Measurements from ENCODE around the gene PRSS56. TPM values are rescaled to one million over a fixed set of nuclear protein-coding genes. Genes with fewer than 3 reads are reported as not detected.
A peak's percentile ranks its signal among the peaks of the same experiment; 100 is the strongest.

The PRSS56 gene
- total RNA-seq, 1 donor from 2014 or later: not detected

DNA sequence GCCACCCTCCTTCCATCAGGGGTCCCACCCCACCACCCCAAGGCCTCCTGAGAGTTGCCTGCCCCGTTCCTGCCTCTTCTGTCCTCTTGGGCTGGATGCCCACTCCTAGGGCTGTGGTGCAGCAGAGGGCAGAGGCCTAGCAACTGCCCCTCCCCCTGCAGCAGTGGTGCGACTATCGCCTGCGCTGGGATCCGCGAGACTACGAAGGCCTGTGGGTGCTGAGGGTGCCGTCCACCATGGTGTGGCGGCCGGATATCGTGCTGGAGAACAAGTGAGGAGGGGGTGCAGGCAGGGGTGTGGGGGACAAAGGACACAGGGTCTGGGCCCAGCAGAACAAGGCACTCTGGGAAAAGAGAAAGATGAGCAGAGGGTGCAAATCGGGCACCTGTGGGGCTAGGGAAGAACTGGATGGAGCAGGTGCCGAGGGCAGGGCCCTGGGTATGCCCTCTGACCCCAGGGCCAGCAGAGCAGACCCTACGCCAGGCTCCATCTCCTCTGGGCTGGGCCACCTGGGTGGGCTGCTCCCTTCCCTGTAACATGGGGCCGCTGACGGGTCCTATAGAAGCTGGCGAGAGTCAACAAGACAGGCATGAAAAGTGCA lies 20.4 kb downstream of the PRSS56 start:
- H3K27ac ChIP-seq: no peak overlapping the region
- H3K27me3 ChIP-seq (ENCODE audit: low read depth): peaks cover 5% of the 10 kb centered on the region
- H3K4me1 ChIP-seq: no peaks in the 10 kb centered on the region
- TF ChIP-seq, protein P1, sequence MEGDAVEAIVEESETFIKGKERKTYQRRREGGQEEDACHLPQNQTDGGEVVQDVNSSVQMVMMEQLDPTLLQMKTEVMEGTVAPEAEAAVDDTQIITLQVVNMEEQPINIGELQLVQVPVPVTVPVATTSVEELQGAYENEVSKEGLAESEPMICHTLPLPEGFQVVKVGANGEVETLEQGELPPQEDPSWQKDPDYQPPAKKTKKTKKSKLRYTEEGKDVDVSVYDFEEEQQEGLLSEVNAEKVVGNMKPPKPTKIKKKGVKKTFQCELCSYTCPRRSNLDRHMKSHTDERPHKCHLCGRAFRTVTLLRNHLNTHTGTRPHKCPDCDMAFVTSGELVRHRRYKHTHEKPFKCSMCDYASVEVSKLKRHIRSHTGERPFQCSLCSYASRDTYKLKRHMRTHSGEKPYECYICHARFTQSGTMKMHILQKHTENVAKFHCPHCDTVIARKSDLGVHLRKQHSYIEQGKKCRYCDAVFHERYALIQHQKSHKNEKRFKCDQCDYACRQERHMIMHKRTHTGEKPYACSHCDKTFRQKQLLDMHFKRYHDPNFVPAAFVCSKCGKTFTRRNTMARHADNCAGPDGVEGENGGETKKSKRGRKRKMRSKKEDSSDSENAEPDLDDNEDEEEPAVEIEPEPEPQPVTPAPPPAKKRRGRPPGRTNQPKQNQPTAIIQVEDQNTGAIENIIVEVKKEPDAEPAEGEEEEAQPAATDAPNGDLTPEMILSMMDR (IDR thresholded peaks at IDR 0.05): no peak
- H3K9me3 ChIP-seq: no peaks in the 10 kb centered on the region
- no peak overlapping the region for H3K4me3 ChIP-seq
- DNase-seq (peak; percentile 43), ATAC-seq (no peak)
- intact Hi-C loops (cut with DNase I): no loop called here
- H3K36me3 ChIP-seq: no peaks in the 10 kb centered on the region

DNA sequence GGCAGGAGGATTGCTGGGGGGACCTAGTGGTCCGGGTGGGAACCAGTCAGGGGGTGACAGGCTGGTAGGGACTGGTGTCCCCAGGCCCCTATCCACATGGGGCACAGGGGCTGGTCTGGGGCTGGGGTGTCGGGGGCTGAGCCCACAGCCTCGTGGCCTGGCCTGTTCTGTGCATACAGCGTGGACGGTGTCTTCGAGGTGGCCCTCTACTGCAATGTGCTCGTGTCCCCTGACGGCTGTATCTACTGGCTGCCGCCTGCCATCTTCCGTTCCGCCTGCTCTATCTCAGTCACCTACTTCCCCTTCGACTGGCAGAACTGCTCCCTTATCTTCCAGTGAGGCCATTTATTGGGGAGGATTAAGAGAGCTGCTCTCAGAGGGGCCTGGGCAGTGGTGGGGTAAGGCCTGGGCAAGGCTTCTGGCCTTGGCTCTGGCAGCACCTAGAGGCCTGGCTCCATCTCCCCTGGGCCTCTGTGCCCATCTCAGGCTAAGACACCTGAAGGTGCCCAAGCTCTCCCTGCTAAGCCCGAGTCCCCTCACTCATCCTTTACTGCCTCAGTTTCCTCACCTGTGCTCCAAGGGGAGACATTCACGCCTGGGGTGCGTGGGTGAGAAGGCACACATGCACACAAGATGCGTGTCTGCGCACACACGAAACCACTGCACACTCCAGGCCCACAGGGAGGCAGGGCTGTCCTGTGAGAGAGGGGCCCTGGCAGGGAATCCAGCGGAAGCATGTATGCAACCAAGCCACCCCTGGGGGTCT lies 21.2 kb downstream of the PRSS56 start:
- no peak for ATAC-seq
- H3K27me3 ChIP-seq (ENCODE audit: low read depth): peaks cover 5% of the 10 kb centered on the region
- intact Hi-C loops (cut with DNase I): no loop called here

DNA sequence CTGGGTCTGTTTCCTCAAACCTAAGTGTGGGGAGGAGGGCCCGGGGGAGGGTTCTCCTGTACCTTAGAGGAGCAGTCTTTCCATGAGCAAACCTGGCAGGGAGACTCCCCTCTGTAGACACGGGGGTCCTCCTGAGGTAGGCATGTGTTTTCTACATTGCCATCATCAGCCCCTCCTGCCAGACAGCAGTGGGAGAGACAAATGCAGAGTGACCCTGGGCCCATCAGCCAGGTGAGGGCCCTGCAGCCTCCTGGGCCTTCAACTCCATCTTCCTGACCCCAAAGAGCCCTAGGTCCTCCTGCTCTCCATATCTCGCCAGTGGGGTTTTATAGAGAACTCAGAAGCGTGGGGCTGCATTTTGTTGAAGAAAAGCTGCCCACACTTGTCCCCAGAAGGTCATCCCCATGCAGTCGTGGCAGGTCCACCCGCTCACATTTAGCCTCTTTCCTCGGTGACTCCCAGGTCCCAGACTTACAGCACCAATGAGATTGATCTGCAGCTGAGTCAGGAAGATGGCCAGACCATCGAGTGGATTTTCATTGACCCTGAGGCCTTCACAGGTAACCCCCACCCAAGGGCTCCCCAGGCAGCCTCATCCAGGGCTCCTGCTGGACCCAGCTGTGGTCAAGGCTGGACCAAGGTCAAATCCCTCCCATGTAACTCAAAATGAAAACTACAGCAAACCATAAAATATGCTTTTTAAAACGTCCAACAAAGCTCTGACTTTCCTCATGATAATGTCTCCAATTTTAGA lies 21.9 kb downstream of the PRSS56 start:
- Histone ChIP-seq H3K27ac (no peak overlapping the region), H3K27me3 (ENCODE audit: low read depth) (peaks cover 5% of the 10 kb centered on the region), H3K9me3 (no peaks in the 10 kb centered on the region), H3K4me3 (no peak overlapping the region), H3K36me3 (no peaks in the 10 kb centered on the region), H3K4me1 (no peaks in the 10 kb centered on the region)
- intact Hi-C loops (cut with DNase I): no loop called here
- TF ChIP-seq, protein P1 (IDR thresholded peaks at IDR 0.05): no peak
- ATAC-seq: no peak
- DNase-seq: no peak

More for the DNA sequence above, 21.2 kb downstream of the PRSS56 start:
- TF ChIP-seq, protein P1 (IDR thresholded peaks at IDR 0.05): no peak
- no peak overlapping the region for H3K4me3 ChIP-seq
- DNase-seq: peak; percentile 39
- H3K36me3 ChIP-seq: no peaks in the 10 kb centered on the region
- H3K4me1 ChIP-seq: no peaks in the 10 kb centered on the region
- no peak overlapping the region for H3K27ac ChIP-seq
- H3K9me3 ChIP-seq: no peaks in the 10 kb centered on the region

DNA sequence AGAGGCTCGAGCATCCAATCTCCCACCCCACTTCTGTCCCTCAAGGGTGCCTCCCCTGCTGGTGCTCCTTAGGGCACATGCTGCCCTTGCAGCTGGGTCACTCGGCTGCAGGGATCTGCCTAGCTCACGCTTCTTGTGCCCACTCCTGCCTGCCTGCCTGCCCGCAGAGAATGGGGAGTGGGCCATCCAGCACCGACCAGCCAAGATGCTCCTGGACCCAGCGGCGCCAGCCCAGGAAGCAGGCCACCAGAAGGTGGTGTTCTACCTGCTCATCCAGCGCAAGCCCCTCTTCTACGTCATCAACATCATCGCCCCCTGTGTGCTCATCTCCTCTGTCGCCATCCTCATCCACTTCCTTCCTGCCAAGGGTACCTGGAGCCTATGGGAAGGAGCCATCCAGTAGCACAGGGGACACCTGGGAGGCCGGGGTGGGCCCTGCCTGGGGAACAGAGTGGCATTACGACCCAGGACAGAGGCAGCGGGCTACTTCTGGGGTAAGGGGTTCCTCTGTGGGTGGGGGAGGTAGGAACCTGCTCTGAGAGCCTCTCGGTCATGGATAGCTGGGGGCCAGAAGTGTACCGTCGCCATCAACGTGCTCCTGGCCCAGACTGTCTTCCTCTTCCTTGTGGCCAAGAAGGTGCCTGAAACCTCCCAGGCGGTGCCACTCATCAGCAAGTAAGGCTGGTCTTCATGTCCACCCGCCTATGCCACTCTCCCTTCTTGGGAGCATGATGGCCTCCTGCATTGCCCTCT lies 22.7 kb downstream of the PRSS56 start:
- Histone ChIP-seq H3K4me1 (no peaks in the 10 kb centered on the region), H3K27ac (no peak overlapping the region), H3K9me3 (no peaks in the 10 kb centered on the region), H3K27me3 (ENCODE audit: low read depth) (peaks cover 4% of the 10 kb centered on the region), H3K4me3 (no peak overlapping the region), H3K36me3 (no peaks in the 10 kb centered on the region)
- TF ChIP-seq, protein P1 (IDR thresholded peaks at IDR 0.05): no peak
- no peak for ATAC-seq
- DNase-seq: peak; percentile 35
- intact Hi-C loops (cut with DNase I): no loop called here

DNA sequence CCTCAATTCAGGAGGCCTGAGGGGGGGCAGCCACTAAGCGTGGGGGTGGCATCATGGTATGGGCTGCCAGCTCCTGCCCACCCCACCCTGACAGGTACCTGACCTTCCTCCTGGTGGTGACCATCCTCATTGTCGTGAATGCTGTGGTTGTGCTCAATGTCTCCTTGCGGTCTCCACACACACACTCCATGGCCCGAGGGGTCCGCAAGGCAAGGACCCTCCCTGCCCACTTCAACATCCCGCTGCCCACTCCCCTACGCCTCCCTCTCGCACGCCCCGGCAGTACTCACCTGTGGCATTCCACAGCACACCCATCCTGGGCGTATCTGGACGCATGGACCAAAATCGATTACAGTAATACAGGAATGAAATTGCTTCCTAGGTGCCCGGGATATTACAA lies 23.3 kb downstream of the PRSS56 start:
- H3K4me3 ChIP-seq: no peak overlapping the region
- TF ChIP-seq, protein P1 (IDR thresholded peaks at IDR 0.05): no peak
- no peak for DNase-seq
- ATAC-seq: no peak
- H3K9me3 ChIP-seq: no peaks in the 10 kb centered on the region
- intact Hi-C loops (cut with DNase I): no loop called here
- H3K27me3 ChIP-seq (ENCODE audit: low read depth): no peaks in the 10 kb centered on the region
- H3K4me1 ChIP-seq: no peaks in the 10 kb centered on the region
- H3K27ac ChIP-seq: no peak overlapping the region
- no peaks in the 10 kb centered on the region for H3K36me3 ChIP-seq
